Measurements from ENCODE around the gene SPAG9.
"Not testable (repeated sequence)": the region's sequence is repeated elsewhere in the genome, so short reads cannot be mapped to it uniquely, and the experiment has no call there.

The SPAG9 gene

GRCh38 chr17:50952889-50953288, 167.8 kb downstream of the SPAG9 start:
- DNase-seq (ENCODE audit: low spot score): no peak

GRCh38 chr17:50952013-50952412, 168.7 kb downstream of the SPAG9 start:
- no peak for DNase-seq (ENCODE audit: low spot score)

- peak; percentile 70 for DNase-seq (ENCODE audit: low spot score)
Observed at GRCh38 chr17:50949989-50950877, 170.4 kb downstream of the SPAG9 start.

- DNase-seq (ENCODE audit: low spot score): no peak
Observed at GRCh38 chr17:50949128-50949988, 171.3 kb downstream of the SPAG9 start.

- DNase-seq (ENCODE audit: low spot score): no peak
Observed at GRCh38 chr17:50948711-50949110, 172.0 kb downstream of the SPAG9 start.

- no peak for DNase-seq (ENCODE audit: low spot score)
Observed at GRCh38 chr17:50947782-50948543, 172.7 kb downstream of the SPAG9 start.

GRCh38 chr17:50946891-50947781, 173.5 kb downstream of the SPAG9 start:
- no peak for DNase-seq (ENCODE audit: low spot score)

GRCh38 chr17:50946223-50946890, 174.3 kb downstream of the SPAG9 start:
- DNase-seq (ENCODE audit: low spot score): no peak

- no peak for DNase-seq (ENCODE audit: low spot score)
Observed at GRCh38 chr17:50945779-50946222, 174.9 kb downstream of the SPAG9 start.

GRCh38 chr17:50944902-50945720, 175.6 kb downstream of the SPAG9 start:
- DNase-seq (ENCODE audit: low spot score): no peak

GRCh38 chr17:50944054-50944901, 176.4 kb downstream of the SPAG9 start:
- peak; percentile 75 for DNase-seq (ENCODE audit: low spot score)

- DNase-seq (ENCODE audit: low spot score): no peak
Observed at GRCh38 chr17:50943575-50943933, 177.1 kb downstream of the SPAG9 start.

GRCh38 chr17:50941676-50942048, 179.0 kb downstream of the SPAG9 start:
- not testable (repeated sequence) for DNase-seq (ENCODE audit: low spot score)

- no peak for DNase-seq (ENCODE audit: low spot score)
Observed at GRCh38 chr17:50939795-50940684, 180.6 kb downstream of the SPAG9 start.

- DNase-seq (ENCODE audit: low spot score): no peak
Observed at GRCh38 chr17:50939542-50939794, 181.2 kb downstream of the SPAG9 start.

- no peak for DNase-seq (ENCODE audit: low spot score)
Observed at GRCh38 chr17:50938821-50939541, 181.7 kb downstream of the SPAG9 start.

- no peak for DNase-seq (ENCODE audit: low spot score)
Observed at GRCh38 chr17:50935996-50936266, 184.7 kb downstream of the SPAG9 start.
